Esophagus muscularis mucosa (tissue), 4 donors: ENCODE results near the gene ZNF207. TPM values are rescaled to one million over a fixed set of nuclear protein-coding genes. Genes with fewer than 3 reads are reported as not detected.

Source experiments
- DNase-seq: peaks from one replicate; pipeline ENCODE4 v3.0.0-alpha.2; 2017; ENCODE audit errors: extremely low spot score
- H3K27ac ChIP-seq, 4 donors: fragments of 200-600 bp; sonication (generic); replicated peaks in 1 of 4; 1 replicate in 3 of 4; 2 replicates in 1 of 4; pipeline ENCODE4 v1.5.1; 2016 to 2019; ENCODE audit warnings: mild to moderate bottlenecking in 1 of 4
- H3K27me3 ChIP-seq, 4 donors: fragments of 200-600 bp; sonication (generic); one replicate each; pipeline versions ENCODE4 v1.5.1 to v1.6.0; 2016 to 2019
- H3K36me3 ChIP-seq, 4 donors: fragments of 200-600 bp; sonication (generic); one replicate each; pipeline ENCODE4 v1.5.1; 2016 to 2019
- H3K4me1 ChIP-seq, 4 donors: fragments of 200-600 bp; sonication (generic); one replicate each; pipeline ENCODE4 v1.5.1; 2016 to 2019
- H3K4me3 ChIP-seq, 4 donors: fragments of 200-600 bp; sonication (generic); 1 replicate in 2 of 4; 2 replicates in 2 of 4; pipeline ENCODE4 v1.5.1; 2016 to 2019; ENCODE audit warnings: mild to moderate bottlenecking in 4 of 4, moderate library complexity in 1 of 4
- H3K9me3 ChIP-seq, 4 donors: fragments of 200-600 bp; sonication (generic); 1 replicate in 3 of 4; 2 replicates in 1 of 4; pipeline ENCODE4 v1.5.1; 2016 to 2019
- EP300 ChIP-seq: sonication (generic); formaldehyde crosslinking; IDR thresholded peaks from one replicate; pipeline ENCODE4 v1.6.1; 2017; ENCODE audit warnings: antibody characterized with exemption
- POLR2A ChIP-seq: fragments of 450-650 bp; IDR thresholded peaks from one replicate; pipeline ENCODE4 v1.6.1; 2017; ENCODE audit warnings: antibody characterized with exemption, moderate library complexity, mild to moderate bottlenecking, low read depth
- POLR2AphosphoS5 ChIP-seq, 2 donors: sonication (generic); formaldehyde crosslinking; IDR thresholded peaks; one replicate each; pipeline ENCODE4 v1.6.1; 2017; ENCODE audit warnings: antibody characterized with exemption in 2 of 2
- WGBS: methylation state at CpG from one replicate; pipeline ENCODE4 v1.1.5; 2018; 5-methylcytosine and 5-hydroxymethylcytosine counted together
- intact Hi-C: fragments of 100-400 bp; cut with DNase I; formaldehyde crosslinking; loops from one replicate; pipeline ENCODE4 v1.15.1; 2023
- small RNA-seq, 3 donors: library from RNA; depleted of rRNA; stranded (forward); fragments of <200 nt; gene quantifications; one replicate each; pipeline ENCODE3, GENCODE V24; 2016
- total RNA-seq, 4 donors: library from RNA; depleted of rRNA; stranded (reverse); fragments of >200 nt; gene quantifications; one replicate each; pipeline versions ENCODE4 v1.1.0 to v1.2.1, GENCODE V29; 2016
- TF ChIP-seq, protein P1 (sequence below), 3 experiments: fragments of 200-600 bp in 2 of 3; fragments of 450-650 bp in 1 of 3; sonication (generic) in 2 of 3; IDR thresholded peaks; one replicate each; pipeline ENCODE4 v1.5.1; 2017 to 2019; ENCODE audit warnings: antibody characterized with exemption in 3 of 3, mild to moderate bottlenecking in 2 of 3, moderate library complexity in 1 of 3

ZNF207 gene
- total RNA-seq, 4 donors from 2014 or later: 68.1 to 92.1 (median 86.3) TPM

DNA sequence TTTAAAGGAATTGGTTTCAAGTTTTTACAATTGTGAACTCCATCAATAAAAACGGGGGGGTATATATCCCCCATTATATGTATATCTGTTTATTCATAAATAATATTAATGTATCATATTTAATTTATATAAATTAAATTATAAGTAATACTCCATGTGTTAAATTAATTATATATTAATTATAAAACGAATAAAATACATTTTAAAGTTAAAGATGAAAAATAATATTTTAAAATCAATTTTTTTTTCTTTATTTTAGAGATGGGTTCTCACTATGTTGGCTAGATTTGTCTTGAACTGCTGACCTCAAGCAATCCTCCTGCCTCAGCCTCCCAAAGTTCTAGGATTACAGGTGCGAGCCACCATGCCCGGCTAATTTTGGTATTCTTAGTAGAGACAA is 76.9 kb downstream of the ZNF207 start:
- DNase-seq: no peak
- no peak for TF ChIP-seq EP300
- TF ChIP-seq POLR2A: no peak
- TF ChIP-seq, protein P1, sequence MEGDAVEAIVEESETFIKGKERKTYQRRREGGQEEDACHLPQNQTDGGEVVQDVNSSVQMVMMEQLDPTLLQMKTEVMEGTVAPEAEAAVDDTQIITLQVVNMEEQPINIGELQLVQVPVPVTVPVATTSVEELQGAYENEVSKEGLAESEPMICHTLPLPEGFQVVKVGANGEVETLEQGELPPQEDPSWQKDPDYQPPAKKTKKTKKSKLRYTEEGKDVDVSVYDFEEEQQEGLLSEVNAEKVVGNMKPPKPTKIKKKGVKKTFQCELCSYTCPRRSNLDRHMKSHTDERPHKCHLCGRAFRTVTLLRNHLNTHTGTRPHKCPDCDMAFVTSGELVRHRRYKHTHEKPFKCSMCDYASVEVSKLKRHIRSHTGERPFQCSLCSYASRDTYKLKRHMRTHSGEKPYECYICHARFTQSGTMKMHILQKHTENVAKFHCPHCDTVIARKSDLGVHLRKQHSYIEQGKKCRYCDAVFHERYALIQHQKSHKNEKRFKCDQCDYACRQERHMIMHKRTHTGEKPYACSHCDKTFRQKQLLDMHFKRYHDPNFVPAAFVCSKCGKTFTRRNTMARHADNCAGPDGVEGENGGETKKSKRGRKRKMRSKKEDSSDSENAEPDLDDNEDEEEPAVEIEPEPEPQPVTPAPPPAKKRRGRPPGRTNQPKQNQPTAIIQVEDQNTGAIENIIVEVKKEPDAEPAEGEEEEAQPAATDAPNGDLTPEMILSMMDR (IDR thresholded peaks at IDR 0.05): no peak
- TF ChIP-seq POLR2AphosphoS5 (IDR thresholded peaks at IDR 0.05): no peak
- peaks cover 0 to 15% (median 2%) of the 10 kb centered on the region in 4 donors for H3K36me3 ChIP-seq
- intact Hi-C loops: no loop called here
- H3K4me1 ChIP-seq: no peaks in the 10 kb centered on the region
- no peak overlapping the region for H3K27ac ChIP-seq
- no peak overlapping the region for H3K4me3 ChIP-seq
- no peaks in the 10 kb centered on the region for H3K27me3 ChIP-seq
- no peaks in the 10 kb centered on the region for H3K9me3 ChIP-seq
- WGBS: 78% methylated on average over 4 of the region's 4 CpGs

DNA sequence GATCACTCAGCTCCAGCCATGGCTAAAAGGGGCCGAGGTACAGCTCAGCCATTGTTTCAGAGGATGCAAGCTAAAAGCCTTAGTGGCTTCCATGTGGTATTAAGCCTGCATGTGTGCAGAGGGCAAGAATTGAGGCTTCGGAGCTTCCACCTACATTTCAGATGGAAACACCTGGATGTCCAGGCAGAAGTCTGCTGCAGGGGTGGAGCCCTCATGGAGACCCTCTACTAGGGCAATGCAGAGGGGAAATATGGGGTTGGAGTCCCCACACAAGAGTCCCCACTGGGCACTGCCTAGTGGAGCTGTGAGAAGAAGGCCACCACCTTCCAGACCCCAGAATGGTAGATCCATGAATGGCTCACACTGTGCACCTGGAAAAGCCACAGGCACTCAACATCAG is 79.6 kb downstream of the ZNF207 start:
- TF ChIP-seq EP300: no peak
- TF ChIP-seq, protein P1 (IDR thresholded peaks at IDR 0.05): no peak
- intact Hi-C loops: no loop called here
- H3K36me3 ChIP-seq: peaks cover 0 to 15% (median 2%) of the 10 kb centered on the region in 4 donors
- H3K4me1 ChIP-seq: no peaks in the 10 kb centered on the region
- H3K27me3 ChIP-seq: no peaks in the 10 kb centered on the region
- no peak for DNase-seq
- WGBS: 100% methylated on average over 1 of the region's 2 CpGs
- H3K27ac ChIP-seq: no peak overlapping the region
- no peak overlapping the region for H3K4me3 ChIP-seq
- no peaks in the 10 kb centered on the region for H3K9me3 ChIP-seq

Small RNA genes within 50 kb of the gene (small RNA-seq; reads per million reads assigned to genes)
- gene AC005899.6: 0 reads per million in 3 donors

Other genes with a start within 250 kb of the ZNF207 start
- gene RHOT1, start 207.7 kb upstream of the ZNF207 start, total RNA-seq: 10 to 100 TPM; 34.6 to 52.7 (median 43.1) TPM
- 1 to 10 TPM in 2 of 4 donors, under 1 TPM in 2; 0.42 to 2.1 (median 1.0) TPM for gene RHBDL3, start 84.3 kb upstream of the ZNF207 start, total RNA-seq
- gene C17orf75, start 8.0 kb upstream of the ZNF207 start, total RNA-seq: 10 to 100 TPM in 1 of 4 donors, 1 to 10 TPM in 3; 9.1 to 11.6 (median 9.5) TPM
- 10 to 100 TPM; 39.9 to 70.2 (median 64.7) TPM for gene PSMD11, start 94.4 kb downstream of the ZNF207 start, total RNA-seq
- 1 to 10 TPM in 1 of 4 donors, under 1 TPM in 3; 0.33 to 1.2 (median 0.64) TPM for gene CDK5R1, start 136.8 kb downstream of the ZNF207 start, total RNA-seq